Neutrophil (primary cell): Measurements from ENCODE around the gene HS6ST3.

Experiments
- H3K27ac ChIP-seq: fragments of 200-600 bp; sonication (generic); 2 replicates; pipeline ENCODE4 v1.5.1; 2016; ENCODE audit warnings: mild to moderate bottlenecking, moderate library complexity
- H3K27me3 ChIP-seq: fragments of 200-600 bp; sonication (generic); 2 replicates; pipeline ENCODE4 v1.6.0; 2016; ENCODE audit warnings: mild to moderate bottlenecking
- H3K36me3 ChIP-seq: fragments of 200-600 bp; sonication (generic); 2 replicates; pipeline ENCODE4 v1.5.1; 2017
- H3K4me1 ChIP-seq, 2 experiments: fragments of 200-600 bp in 1 of 2; sonication (generic) in 1 of 2; 1 replicate in 1 of 2; 2 replicates in 1 of 2; pipeline versions ENCODE4 v1.5.1 to v1.6.1; 2013 to 2016; ENCODE audit warnings: low read depth in 1 of 2, low read length in 1 of 2, mild to moderate bottlenecking in 1 of 2, moderate library complexity in 1 of 2; ENCODE audit not compliant: control insufficient read depth in 1 of 2, insufficient read depth in 1 of 2
- H3K4me3 ChIP-seq, 2 experiments: fragments of 200-600 bp in 1 of 2; sonication (generic) in 1 of 2; 1 replicate in 1 of 2; 2 replicates in 1 of 2; pipeline ENCODE4 v1.5.1; 2013 to 2016; ENCODE audit warnings: low read depth in 1 of 2, low read length in 1 of 2, mild to moderate bottlenecking in 1 of 2, moderate library complexity in 1 of 2
- H3K9me3 ChIP-seq: fragments of 200-600 bp; sonication (generic); 2 replicates; pipeline ENCODE4 v1.5.1; 2016
- TF ChIP-seq, protein P1 (sequence below): fragments of 200-600 bp; sonication (generic); IDR thresholded peaks from 2 replicates; pipeline ENCODE4 v1.5.1; 2016; ENCODE audit warnings: antibody characterized with exemption

The HS6ST3 gene

DNA sequence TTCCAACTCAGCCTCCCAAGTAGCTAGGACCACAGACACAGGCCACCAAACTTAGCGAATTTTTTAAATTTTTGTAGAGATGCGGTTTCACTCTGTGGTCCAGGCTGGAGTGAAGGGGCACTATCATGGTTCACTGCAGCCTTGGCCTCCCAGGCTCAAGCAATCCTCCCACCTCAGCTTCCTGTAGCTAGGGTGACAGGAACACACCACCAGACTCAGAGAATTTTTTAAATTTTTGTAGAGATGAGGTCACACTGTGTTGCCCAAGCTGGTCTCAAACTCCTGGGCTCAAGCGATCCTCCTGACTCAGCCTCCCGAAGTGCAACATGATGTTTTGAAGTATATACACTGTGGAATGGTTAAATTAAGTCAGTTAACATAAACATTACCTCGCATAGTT, 640.8 kb downstream of the HS6ST3 start:
- TF ChIP-seq, protein P1, sequence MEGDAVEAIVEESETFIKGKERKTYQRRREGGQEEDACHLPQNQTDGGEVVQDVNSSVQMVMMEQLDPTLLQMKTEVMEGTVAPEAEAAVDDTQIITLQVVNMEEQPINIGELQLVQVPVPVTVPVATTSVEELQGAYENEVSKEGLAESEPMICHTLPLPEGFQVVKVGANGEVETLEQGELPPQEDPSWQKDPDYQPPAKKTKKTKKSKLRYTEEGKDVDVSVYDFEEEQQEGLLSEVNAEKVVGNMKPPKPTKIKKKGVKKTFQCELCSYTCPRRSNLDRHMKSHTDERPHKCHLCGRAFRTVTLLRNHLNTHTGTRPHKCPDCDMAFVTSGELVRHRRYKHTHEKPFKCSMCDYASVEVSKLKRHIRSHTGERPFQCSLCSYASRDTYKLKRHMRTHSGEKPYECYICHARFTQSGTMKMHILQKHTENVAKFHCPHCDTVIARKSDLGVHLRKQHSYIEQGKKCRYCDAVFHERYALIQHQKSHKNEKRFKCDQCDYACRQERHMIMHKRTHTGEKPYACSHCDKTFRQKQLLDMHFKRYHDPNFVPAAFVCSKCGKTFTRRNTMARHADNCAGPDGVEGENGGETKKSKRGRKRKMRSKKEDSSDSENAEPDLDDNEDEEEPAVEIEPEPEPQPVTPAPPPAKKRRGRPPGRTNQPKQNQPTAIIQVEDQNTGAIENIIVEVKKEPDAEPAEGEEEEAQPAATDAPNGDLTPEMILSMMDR = no peak
- no peaks in the 10 kb centered on the region for H3K9me3 ChIP-seq
- H3K27ac ChIP-seq = no peak overlapping the region
- H3K27me3 ChIP-seq = no peaks in the 10 kb centered on the region
- no peak overlapping the region for H3K4me3 ChIP-seq
- no peaks in the 10 kb centered on the region for H3K36me3 ChIP-seq
- no peaks in the 10 kb centered on the region for H3K4me1 ChIP-seq

DNA sequence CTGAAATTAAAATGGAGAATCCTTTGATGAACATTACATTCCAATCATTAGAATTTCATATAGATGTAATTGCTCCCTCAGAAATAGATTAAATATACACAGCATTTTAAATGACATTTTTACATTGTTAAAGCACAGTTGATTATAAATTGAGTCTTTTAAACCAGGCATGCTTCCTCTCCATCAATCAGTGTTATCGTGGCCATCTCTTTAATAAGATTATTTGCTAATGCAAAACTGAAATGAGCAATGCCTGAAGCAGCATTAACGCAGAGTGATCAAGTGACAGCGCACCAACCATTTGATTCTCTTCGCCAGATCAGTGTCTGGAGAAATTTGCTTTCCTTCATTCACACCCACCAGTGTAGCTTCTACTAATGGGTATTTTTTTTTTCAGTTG, 644.6 kb downstream of the HS6ST3 start:
- Histone ChIP-seq H3K27me3 (no peaks in the 10 kb centered on the region), H3K9me3 (no peaks in the 10 kb centered on the region), H3K4me1 (no peaks in the 10 kb centered on the region), H3K4me3 (no peak overlapping the region), H3K27ac (no peak overlapping the region), H3K36me3 (no peaks in the 10 kb centered on the region)
- TF ChIP-seq, protein P1 = no peak

DNA sequence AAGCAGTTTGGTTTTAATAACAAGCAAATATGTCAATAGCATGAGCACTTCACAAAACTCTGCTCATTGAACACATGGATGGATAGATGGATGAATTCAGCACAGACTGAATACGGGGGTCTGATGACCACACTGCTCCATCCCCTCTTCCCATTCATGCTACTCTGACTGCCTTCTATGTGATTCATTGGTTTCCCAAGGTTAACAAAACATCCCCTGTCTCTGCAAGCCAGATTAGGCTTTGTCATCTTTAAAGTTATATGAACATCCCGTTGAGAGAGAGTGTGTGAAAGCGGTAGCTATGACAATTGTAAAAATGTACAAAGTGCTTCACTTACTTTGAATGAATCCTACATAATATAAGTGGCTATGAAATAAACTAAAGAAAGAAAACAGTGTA, 651.9 kb downstream of the HS6ST3 start:
- no peaks in the 10 kb centered on the region for H3K4me1 ChIP-seq
- no peak overlapping the region for H3K27ac ChIP-seq
- H3K36me3 ChIP-seq = no peaks in the 10 kb centered on the region
- no peak overlapping the region for H3K4me3 ChIP-seq
- no peaks in the 10 kb centered on the region for H3K9me3 ChIP-seq
- TF ChIP-seq, protein P1 = no peak
- no peaks in the 10 kb centered on the region for H3K27me3 ChIP-seq

DNA sequence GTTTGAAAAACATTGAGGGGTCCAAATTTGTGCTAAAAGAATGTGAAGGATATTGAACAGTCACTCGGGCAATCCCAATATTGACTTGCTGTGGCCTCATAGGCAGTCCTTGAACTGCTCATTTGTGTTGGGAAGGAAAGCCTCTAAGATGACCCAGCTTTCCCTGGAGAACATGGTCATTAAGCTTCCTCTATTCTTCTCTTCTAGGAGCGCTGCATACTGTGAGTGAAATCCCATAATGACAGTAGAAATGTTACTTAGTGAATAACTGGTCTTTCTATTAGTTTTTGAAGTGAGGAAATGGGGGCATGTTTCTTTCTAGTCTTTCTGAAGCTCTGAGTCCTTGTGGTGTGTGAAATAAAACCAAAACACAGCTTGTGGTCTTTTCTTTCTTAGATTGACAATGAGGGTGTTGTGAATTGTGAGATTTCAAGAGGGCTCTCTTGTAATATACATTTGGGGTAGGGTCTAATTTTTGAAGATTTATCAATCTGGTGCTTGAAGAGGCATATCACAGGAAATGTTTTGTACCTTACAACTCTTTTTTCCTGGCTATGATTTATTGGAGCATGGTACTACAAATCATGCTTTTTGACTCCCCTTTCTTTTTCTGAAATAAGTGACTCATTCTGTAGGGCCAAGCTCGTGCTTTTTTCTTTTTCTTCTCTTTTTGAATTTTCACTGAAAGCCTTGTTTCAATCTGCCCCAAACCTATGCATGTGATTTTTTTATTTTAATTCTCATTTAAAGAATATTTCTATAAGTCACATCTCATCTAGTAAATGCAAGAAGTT, 653.6 kb downstream of the HS6ST3 start:
- H3K36me3 ChIP-seq = no peaks in the 10 kb centered on the region
- H3K4me1 ChIP-seq = no peaks in the 10 kb centered on the region
- no peak overlapping the region for H3K4me3 ChIP-seq
- H3K27ac ChIP-seq = no peak overlapping the region
- TF ChIP-seq, protein P1 = no peak
- no peaks in the 10 kb centered on the region for H3K27me3 ChIP-seq
- no peaks in the 10 kb centered on the region for H3K9me3 ChIP-seq

DNA sequence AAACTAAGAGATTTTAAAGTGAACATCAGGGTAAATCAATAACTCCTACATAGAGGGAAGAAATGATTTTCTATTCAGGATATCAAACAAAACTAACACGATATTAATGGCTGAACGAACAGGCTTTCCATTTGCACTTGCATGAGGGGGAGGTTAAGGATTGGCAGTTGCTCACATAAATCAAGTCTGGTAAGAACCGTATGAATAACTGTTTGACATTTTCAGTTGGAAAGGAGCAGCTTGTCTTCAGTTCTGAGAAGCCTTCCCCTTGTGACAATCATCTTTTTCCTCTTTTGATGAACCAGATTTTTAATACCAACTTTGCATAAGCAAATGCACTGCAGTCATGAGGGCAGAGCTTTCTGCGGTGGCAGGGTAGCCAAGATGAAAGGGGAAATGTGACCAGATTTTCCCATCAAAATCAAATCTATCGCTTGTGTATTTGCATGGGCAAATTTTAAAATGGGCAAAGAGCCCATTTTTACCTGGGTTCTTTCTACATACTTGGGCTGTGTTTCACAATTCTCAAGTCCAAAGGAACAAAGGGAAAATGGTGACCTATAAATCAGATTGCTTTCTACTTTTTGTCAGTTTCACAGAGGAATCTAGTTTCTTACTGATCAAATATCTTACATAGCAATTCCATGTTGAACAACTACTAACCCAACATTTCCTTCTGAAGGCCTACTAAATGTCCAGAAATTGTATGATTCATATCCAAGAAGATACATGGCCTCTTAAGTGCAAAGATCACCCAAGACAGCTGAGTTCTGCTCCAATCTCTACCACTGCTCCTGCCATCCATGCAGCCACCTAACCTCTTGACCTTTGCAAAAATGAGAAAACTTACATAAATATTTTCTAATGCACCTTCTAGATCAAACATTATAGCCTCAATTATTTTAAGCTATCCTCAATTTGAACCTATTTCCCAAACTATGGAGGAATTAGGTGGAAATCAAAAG, 654.7 kb downstream of the HS6ST3 start:
- H3K9me3 ChIP-seq = no peaks in the 10 kb centered on the region
- TF ChIP-seq, protein P1 = no peak
- no peaks in the 10 kb centered on the region for H3K27me3 ChIP-seq
- no peaks in the 10 kb centered on the region for H3K36me3 ChIP-seq
- no peaks in the 10 kb centered on the region for H3K4me1 ChIP-seq
- H3K4me3 ChIP-seq = no peak overlapping the region
- H3K27ac ChIP-seq = no peak overlapping the region
